H1 (cell line): ENCODE data around the gene CTNS. TPM values are rescaled to one million over a fixed set of nuclear protein-coding genes. Genes with fewer than 3 reads are reported as not detected.

Source experiments
- CTCF ChIA-PET: fragments of 300-600 bp; sonication (Branson Sonifier 250); formaldehyde crosslinking; loops from one replicate; lab custom pipeline; 2021; ENCODE audit not compliant: partially characterized antibody; lab: Charles Lee
- POLR2A ChIA-PET: fragments of 300-600 bp; sonication (Branson Sonifier 250); formaldehyde crosslinking; loops from one replicate; lab custom pipeline; 2021; ENCODE audit warnings: inconsistent platforms; ENCODE audit not compliant: partially characterized antibody; lab: Charles Lee
- DNase-seq, 2 experiments: peaks; one replicate each; pipeline versions ENCODE4 v3.0.0 to v3.0.0-alpha.2; 2010 to 2022; ENCODE audit warnings: low spot score in 2 of 2, low read depth in 1 of 2, mixed read lengths in 1 of 2
- FAIRE-seq: peaks from 2 replicates; lab custom pipeline; 2011; peaks lifted over from hg19 to GRCh38; lab: Jason Lieb, UNC
- H2AFZ ChIP-seq: 2 replicates; pipeline ENCODE4 v1.8.1; 2012; ENCODE audit warnings: low read length, inconsistent platforms
- H2AK5ac ChIP-seq: 2 replicates; pipeline ENCODE4 v1.6.1; 2013; ENCODE audit warnings: low read depth, low read length
- H2BK120ac ChIP-seq: replicated peaks from 2 replicates; pipeline ENCODE3; 2013; ENCODE audit warnings: low read depth, low read length, inconsistent platforms
- H2BK12ac ChIP-seq: 2 replicates; pipeline ENCODE4 v1.6.1; 2013; ENCODE audit warnings: low read depth, low read length
- H2BK15ac ChIP-seq: 2 replicates; pipeline ENCODE4 v1.6.1; 2013; ENCODE audit warnings: low read length
- H2BK20ac ChIP-seq: 2 replicates; pipeline ENCODE4 v1.6.1; 2013; ENCODE audit warnings: low read length
- H2BK5ac ChIP-seq: 2 replicates; pipeline ENCODE4 v1.6.1; 2013; ENCODE audit warnings: low read depth, low read length
- H3K14ac ChIP-seq: 2 replicates; pipeline ENCODE4 v1.6.1; 2013; ENCODE audit warnings: inconsistent platforms; ENCODE audit not compliant: insufficient read length
- H3K18ac ChIP-seq: 2 replicates; pipeline ENCODE4 v1.6.1; 2013; ENCODE audit warnings: low read length; ENCODE audit errors: extremely low read depth
- H3K23ac ChIP-seq: 2 replicates; pipeline ENCODE4 v1.6.1; 2013; ENCODE audit warnings: inconsistent platforms; ENCODE audit not compliant: insufficient read length
- H3K23me2 ChIP-seq: 2 replicates; pipeline ENCODE4 v1.6.1; 2013; ENCODE audit warnings: low read depth, low read length
- H3K27ac ChIP-seq: 2 replicates; pipeline ENCODE4 v1.6.1; 2011; ENCODE audit warnings: low read depth, low read length, inconsistent platforms
- H3K27me3 ChIP-seq, 4 experiments: replicated peaks in 1 of 4; 1 replicate in 1 of 4; 2 replicates in 3 of 4; pipeline versions ENCODE4 v1.6.1 to v1.8.1; 2011 to 2013; ENCODE audit warnings: low read length in 3 of 4, mild to moderate bottlenecking in 3 of 4, inconsistent platforms in 2 of 4, mixed read lengths in 2 of 4, moderate library complexity in 1 of 4; ENCODE audit not compliant: control insufficient read depth in 3 of 4, insufficient read depth in 3 of 4; ENCODE audit errors: extremely low read depth in 1 of 4
- H3K36me3 ChIP-seq, 4 experiments: 2 replicates each; pipeline versions ENCODE4 v1.6.1 to v1.8.1; 2011 to 2013; ENCODE audit warnings: mild to moderate bottlenecking in 4 of 4, low read length in 3 of 4, moderate library complexity in 2 of 4, control low read depth in 1 of 4, inconsistent platforms in 1 of 4; ENCODE audit not compliant: insufficient read depth in 4 of 4, control insufficient read depth in 2 of 4
- H3K4ac ChIP-seq: replicated peaks from 2 replicates; pipeline ENCODE3; 2013; ENCODE audit warnings: low read length, low read depth, mixed read lengths, inconsistent platforms; ENCODE audit not compliant: insufficient read length
- H3K4me1 ChIP-seq, 4 experiments: replicated peaks in 1 of 4; 1 replicate in 1 of 4; 2 replicates in 3 of 4; pipeline versions ENCODE4 v1.6.1 to v1.8.1; 2011 to 2013; ENCODE audit warnings: low read length in 3 of 4, inconsistent platforms in 2 of 4, mixed read lengths in 1 of 4; ENCODE audit not compliant: insufficient read depth in 4 of 4, control insufficient read depth in 3 of 4
- H3K4me2 ChIP-seq, 2 experiments: 2 replicates each; pipeline versions ENCODE4 v1.6.1 to v1.8.1; 2011 to 2013; ENCODE audit warnings: low read depth in 2 of 2, low read length in 2 of 2, control low read depth in 1 of 2, inconsistent platforms in 1 of 2, mild to moderate bottlenecking in 1 of 2; ENCODE audit not compliant: insufficient read depth in 1 of 2
- H3K4me3 ChIP-seq, 4 experiments: fragments of 200-600, 300-600 bp in 1 of 4; sonication (generic), shearing (Covaris generic), sonication (Bioruptor Twin) in 1 of 4; 2 replicates each; pipeline versions ENCODE4 v1.5.1 to v1.8.1; 2011 to 2016; ENCODE audit warnings: low read length in 4 of 4, low read depth in 3 of 4, control low read depth in 2 of 4, inconsistent platforms in 2 of 4, mild to moderate bottlenecking in 2 of 4, mixed read lengths in 1 of 4, moderate library complexity in 1 of 4; ENCODE audit not compliant: insufficient read depth in 2 of 4; ENCODE audit errors: extremely low read depth in 1 of 4
- H3K56ac ChIP-seq: replicated peaks from 2 replicates; pipeline ENCODE3; 2013; ENCODE audit warnings: low read depth, mild to moderate bottlenecking, mixed read lengths, low read length, inconsistent platforms; ENCODE audit not compliant: insufficient read length
- H3K79me1 ChIP-seq: 2 replicates; pipeline ENCODE4 v1.6.1; 2013; ENCODE audit warnings: low read depth, low read length, control low read depth
- H3K79me2 ChIP-seq, 2 experiments: 2 replicates each; pipeline versions ENCODE4 v1.6.1 to v1.8.1; 2012 to 2013; ENCODE audit warnings: low read length in 2 of 2, mild to moderate bottlenecking in 2 of 2, inconsistent platforms in 1 of 2; ENCODE audit not compliant: insufficient read depth in 2 of 2, control insufficient read depth in 1 of 2
- H3K9ac ChIP-seq, 4 experiments: replicated peaks in 1 of 4; 1 replicate in 1 of 4; 2 replicates in 3 of 4; pipeline versions ENCODE4 v1.6.1 to v1.8.1; 2011 to 2013; ENCODE audit warnings: low read depth in 3 of 4, low read length in 3 of 4, control low read depth in 2 of 4, mild to moderate bottlenecking in 2 of 4, moderate library complexity in 2 of 4, inconsistent platforms in 1 of 4; ENCODE audit errors: extremely low read depth in 1 of 4
- H3K9me3 ChIP-seq, 2 experiments: 2 replicates each; pipeline versions ENCODE4 v1.6.1 to v1.8.1; 2012 to 2013; ENCODE audit warnings: mild to moderate bottlenecking in 2 of 2, moderate library complexity in 2 of 2, control low read depth in 1 of 2, inconsistent platforms in 1 of 2, low read depth in 1 of 2, low read length in 1 of 2, mixed read lengths in 1 of 2; ENCODE audit not compliant: insufficient read depth in 2 of 2
- H4K20me1 ChIP-seq, 2 experiments: replicated peaks in 1 of 2; 2 replicates each; pipeline versions ENCODE3 to v1.8.1; 2011 to 2013; ENCODE audit warnings: inconsistent platforms in 2 of 2, low read length in 2 of 2, mild to moderate bottlenecking in 1 of 2; ENCODE audit not compliant: insufficient read depth in 2 of 2, control insufficient read depth in 1 of 2
- H4K5ac ChIP-seq: 2 replicates; pipeline ENCODE4 v1.6.1; 2013; ENCODE audit warnings: low read length, low read depth, mixed read lengths, inconsistent platforms; ENCODE audit not compliant: insufficient read length
- H4K8ac ChIP-seq: 2 replicates; pipeline ENCODE4 v1.8.0; 2013; ENCODE audit warnings: mild to moderate bottlenecking, moderate library complexity, low read length, inconsistent platforms; ENCODE audit not compliant: insufficient read depth; ENCODE audit errors: extremely low read depth
- H4K91ac ChIP-seq: replicated peaks from 2 replicates; pipeline ENCODE3; 2013; ENCODE audit warnings: low read length, mixed read lengths, inconsistent platforms; ENCODE audit not compliant: insufficient read length
- RBBP5 ChIP-seq: IDR thresholded peaks from 2 replicates; pipeline ENCODE4 v1.7.1; 2012; ENCODE audit warnings: low read depth, mild to moderate bottlenecking, inconsistent platforms, low read length, moderate library complexity, borderline replicate concordance
- RFX5 ChIP-seq: IDR thresholded peaks from 2 replicates; pipeline ENCODE4 v1.6.1; 2011; ENCODE audit warnings: low read depth, low read length, improper control_type of control experiment, borderline replicate concordance
- SIN3A ChIP-seq, 2 experiments: IDR thresholded peaks in 1 of 2; conservative IDR thresholded peaks in 1 of 2; 2 replicates each; pipeline ENCODE4 v1.6.1; 2011 to 2012; ENCODE audit warnings: low read length in 2 of 2, improper control_type of control experiment in 1 of 2, low read depth in 1 of 2, mild to moderate bottlenecking in 1 of 2
- TAF7 ChIP-seq: optimal IDR thresholded peaks from 2 replicates; pipeline ENCODE3; 2011; ENCODE audit warnings: low read depth, mild to moderate bottlenecking, inconsistent platforms, low read length, moderate library complexity, borderline replicate concordance
- ZNF274 ChIP-seq: IDR thresholded peaks from 2 replicates; pipeline ENCODE4 v1.7.0; 2012; ENCODE audit warnings: low read length, borderline replicate concordance; ENCODE audit errors: extremely low read depth
- WGBS, 2 experiments: shearing (Covaris generic) in 1 of 2; methylation state at CpG; one replicate each; pipeline versions ENCODE4 v1.1.6 to v1.1.7; 2013 to 2015; ENCODE audit warnings: low lambda C conversion rate in 2 of 2, mixed read lengths in 2 of 2, inconsistent platforms in 1 of 2, low coverage in 1 of 2, missing lambda C conversion rate in 1 of 2; ENCODE audit not compliant: insufficient replicate concordance in 2 of 2, insufficient coverage in 1 of 2, insufficient read length in 1 of 2; ENCODE audit errors: extremely low coverage in 1 of 2, missing lambda C conversion rate in 1 of 2; 5-methylcytosine and 5-hydroxymethylcytosine counted together
- polyA plus RNA-seq, 7 experiments: library from polyadenylated mRNA; depleted of rRNA in 3 of 7; stranded (reverse) in 5 of 7; unstranded in 2 of 7; fragments of >200 nt in 5 of 7; fragments of 200-250 nt in 2 of 7; gene quantifications; 1 replicate in 5 of 7; 2 replicates in 1 of 7; 4 replicates in 1 of 7; pipeline versions ENCODE4 v1.2.1 to v1.2.3, GENCODE V29; 2011 to 2013; ENCODE audit warnings: missing spikeins in 2 of 7, mixed read lengths in 2 of 7
- total RNA-seq: library from RNA; stranded (reverse); fragmentation: NEBNext Ultra II Directional; extraction: Animal tissue kit (Norgen Biotek cat#: 25700); gene quantifications from 2 replicates; pipeline ENCODE4 v1.2.1, GENCODE V29; 2021

The CTNS gene
- total and polyA plus RNA-seq, 2 of the 8 experiments (the other 6 are each of a cell fraction or from before 2014, with no cell fraction given), result 11.6 to 12.9 TPM

- no peak overlapping the region for H2BK120ac ChIP-seq
- peaks cover 0 to 3% (median under 1%) of the 10 kb centered on the region in 4 experiments; a peak in 3 of 7 replicates for H3K4me1 ChIP-seq
- FAIRE-seq (no peak), DNase-seq (no peak)
- no peaks in the 10 kb centered on the region for H3K27me3 ChIP-seq
- H2BK5ac ChIP-seq, result no peak overlapping the region
- H2BK20ac ChIP-seq, result no peak overlapping the region
- H3K18ac ChIP-seq, result no peak overlapping the region
- no peak overlapping the region for H3K56ac ChIP-seq
- no peaks in the 10 kb centered on the region for H3K79me1 ChIP-seq
- POLR2A ChIA-PET, result no interaction called here
- no peak overlapping the region for H2AK5ac ChIP-seq
- H4K8ac ChIP-seq, result no peak overlapping the region
- H3K23me2 ChIP-seq, result no peaks in the 10 kb centered on the region
- no peak overlapping the region for H3K4ac ChIP-seq
- no peak overlapping the region for H2AFZ ChIP-seq
- H4K91ac ChIP-seq, result no peak overlapping the region
- H4K5ac ChIP-seq, result no peak overlapping the region
- H3K14ac ChIP-seq, result no peak overlapping the region
- no peak overlapping the region for H3K23ac ChIP-seq
- H3K27ac ChIP-seq, result no peak overlapping the region
- no peak overlapping the region for H3K4me3 ChIP-seq
- CTCF ChIA-PET, result interaction anchor here (0.5 to 2.6 kb wide), 7 partner anchors 10 to 1129 kb away, joined by 3 to 34 read pairs (median 5); partner anchors contain the start of gene NCBP3
- WGBS, 2 experiments, result 86% methylated on average over 20 of the region's 20 CpGs; no CpG with 5 or more reads in 1 of the 2 experiments
- H2BK12ac ChIP-seq, result no peak overlapping the region
- no peak overlapping the region for H3K4me2 ChIP-seq
- peaks cover 0 to 4% of the 10 kb centered on the region in 2 experiments for H4K20me1 ChIP-seq
- no peaks in the 10 kb centered on the region for H3K9me3 ChIP-seq
- H2BK15ac ChIP-seq, result no peak overlapping the region
- H3K9ac ChIP-seq, result no peak overlapping the region
- no peaks in the 10 kb centered on the region for H3K79me2 ChIP-seq
- no peaks in the 10 kb centered on the region for H3K36me3 ChIP-seq
- TF ChIP-seq RBBP5, result no peak
- TF ChIP-seq ZNF274, result no peak
- no peak for TF ChIP-seq SIN3A (conservative IDR thresholded peaks at IDR 0.05 in 1 of 2, IDR thresholded peaks at IDR 0.05 in 1 of 2; ENCODE audit: low read depth in 1 of 2, low read length in 2 of 2)
- TF ChIP-seq TAF7, result no peak
- no peak for TF ChIP-seq RFX5
These were observed 45.0 kb downstream of the CTNS start for GRCh38 chr17:3681565-3681964.
